MCF 10A (cell line): ENCODE results near the gene CPXM1. TPM values are rescaled to one million over a fixed set of nuclear protein-coding genes. Genes with fewer than 3 reads are reported as not detected.

ENCODE experiments used
- BruUV-seq: library from RNA; stranded (reverse); fragments of 400-500 nt; replicated peaks from 2 replicates; lab custom pipeline; 2021; lab: Mats Ljungman, UMichigan
- CTCF ChIA-PET: fragments of 300-600 bp; sonication (Branson Sonifier 250); formaldehyde crosslinking; extraction: SDS; loops from one replicate; lab custom pipeline; 2021; ENCODE audit warnings: antibody characterized with exemption, inconsistent platforms; lab: Yijun Ruan, JAX
- POLR2A ChIA-PET: fragments of 300-600, 350-650 bp; sonication (Branson Sonifier 250); formaldehyde crosslinking; extraction: SDS; loops from one replicate; lab custom pipeline; 2020; ENCODE audit warnings: antibody characterized with exemption, inconsistent platforms; lab: Yijun Ruan, JAX
- DNase-seq: peaks from one replicate; pipeline ENCODE4 v3.0.0-alpha.2; 2018; ENCODE audit not compliant: unreplicated experiment
- H3K27ac Mint-ChIP-seq: one replicate; pipeline ENCODE4 v1.8.0; 2022; ENCODE audit warnings: mild to moderate bottlenecking, low read depth, mixed read lengths; ENCODE audit not compliant: unreplicated experiment
- H3K27me3 Mint-ChIP-seq: one replicate; pipeline ENCODE4 v1.8.0; 2022; ENCODE audit warnings: mixed read lengths; ENCODE audit not compliant: insufficient read depth, unreplicated experiment
- H3K36me3 Mint-ChIP-seq: one replicate; pipeline ENCODE4 v1.8.0; 2022; ENCODE audit warnings: mild to moderate bottlenecking, moderate library complexity, mixed read lengths; ENCODE audit not compliant: insufficient read depth, unreplicated experiment
- H3K4me1 Mint-ChIP-seq: one replicate; pipeline ENCODE4 v1.8.0; 2022; ENCODE audit warnings: mixed read lengths; ENCODE audit not compliant: insufficient read depth, unreplicated experiment
- H3K4me3 Mint-ChIP-seq: one replicate; pipeline ENCODE4 v1.8.0; 2022; ENCODE audit warnings: mild to moderate bottlenecking, moderate library complexity, mixed read lengths; ENCODE audit not compliant: unreplicated experiment
- H3K9me3 Mint-ChIP-seq: one replicate; pipeline ENCODE4 v1.8.0; 2022; ENCODE audit warnings: mixed read lengths; ENCODE audit not compliant: unreplicated experiment
- intact Hi-C: fragments of 100-400 bp; cut with micrococcal nuclease; formaldehyde crosslinking; loops from 2 replicates; pipeline ENCODE4 v1.14.1; 2022
- total RNA-seq: library from RNA; stranded (reverse); gene quantifications from 2 replicates; pipeline ENCODE4 v1.2.3, GENCODE V29; 2022
- TF ChIP-seq, protein P1 (sequence below): fragments of 200-600 bp; IDR thresholded peaks from one replicate; pipeline ENCODE4 v1.8.0; 2022; ENCODE audit warnings: antibody characterized with exemption, mild to moderate bottlenecking; ENCODE audit not compliant: unreplicated experiment

Gene CPXM1
- total RNA-seq, 1 experiment from 2014 or later, result not detected

DNA sequence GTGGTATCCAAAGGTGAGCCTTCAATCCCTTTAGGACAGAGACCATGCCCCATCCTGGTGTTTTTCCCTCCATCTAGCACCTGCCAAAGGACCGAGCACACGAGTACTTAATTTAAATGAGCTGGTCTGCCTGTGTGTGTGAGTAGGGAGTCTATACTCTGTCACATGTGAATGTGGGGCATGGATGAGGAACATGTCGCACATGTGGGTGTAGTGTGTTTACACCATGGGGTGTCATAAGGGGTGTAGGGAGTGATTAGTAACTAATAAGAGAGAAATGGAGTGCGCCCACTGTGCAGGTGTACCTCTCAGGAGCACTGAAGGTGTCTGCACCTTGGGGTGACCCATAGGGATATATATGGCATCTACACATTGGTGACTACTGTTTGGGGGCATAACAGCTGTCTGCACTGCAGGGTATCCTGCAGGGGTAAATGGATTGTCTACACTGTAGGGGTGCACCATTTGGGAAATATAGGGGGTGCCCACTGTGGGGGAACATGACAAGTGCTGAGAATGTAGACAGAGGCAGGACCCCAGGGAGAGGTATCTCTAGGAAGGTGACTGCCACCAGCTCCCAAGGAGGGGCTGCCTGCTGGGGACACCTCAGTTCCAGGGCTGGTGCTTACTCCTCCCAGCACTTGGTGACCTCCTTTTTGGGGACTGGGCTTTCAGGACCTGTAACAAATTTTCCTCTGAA lies 54.3 kb downstream of the CPXM1 start:
- H3K27me3 Mint-ChIP-seq, result peaks cover 38% of the 10 kb centered on the region
- peaks cover 6% of the 10 kb centered on the region for H3K4me1 Mint-ChIP-seq
- DNase-seq, result no peak
- intact Hi-C loops, result no loop called here
- H3K9me3 Mint-ChIP-seq, result no peaks in the 10 kb centered on the region
- H3K4me3 Mint-ChIP-seq, result no peak overlapping the region
- TF ChIP-seq, protein P1, sequence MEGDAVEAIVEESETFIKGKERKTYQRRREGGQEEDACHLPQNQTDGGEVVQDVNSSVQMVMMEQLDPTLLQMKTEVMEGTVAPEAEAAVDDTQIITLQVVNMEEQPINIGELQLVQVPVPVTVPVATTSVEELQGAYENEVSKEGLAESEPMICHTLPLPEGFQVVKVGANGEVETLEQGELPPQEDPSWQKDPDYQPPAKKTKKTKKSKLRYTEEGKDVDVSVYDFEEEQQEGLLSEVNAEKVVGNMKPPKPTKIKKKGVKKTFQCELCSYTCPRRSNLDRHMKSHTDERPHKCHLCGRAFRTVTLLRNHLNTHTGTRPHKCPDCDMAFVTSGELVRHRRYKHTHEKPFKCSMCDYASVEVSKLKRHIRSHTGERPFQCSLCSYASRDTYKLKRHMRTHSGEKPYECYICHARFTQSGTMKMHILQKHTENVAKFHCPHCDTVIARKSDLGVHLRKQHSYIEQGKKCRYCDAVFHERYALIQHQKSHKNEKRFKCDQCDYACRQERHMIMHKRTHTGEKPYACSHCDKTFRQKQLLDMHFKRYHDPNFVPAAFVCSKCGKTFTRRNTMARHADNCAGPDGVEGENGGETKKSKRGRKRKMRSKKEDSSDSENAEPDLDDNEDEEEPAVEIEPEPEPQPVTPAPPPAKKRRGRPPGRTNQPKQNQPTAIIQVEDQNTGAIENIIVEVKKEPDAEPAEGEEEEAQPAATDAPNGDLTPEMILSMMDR, result no peak
- no TSS peak for BruUV-seq
- POLR2A ChIA-PET, result no interaction called here
- CTCF ChIA-PET, result no interaction called here
- H3K27ac Mint-ChIP-seq, result no peak overlapping the region
- H3K36me3 Mint-ChIP-seq, result no peaks in the 10 kb centered on the region

DNA sequence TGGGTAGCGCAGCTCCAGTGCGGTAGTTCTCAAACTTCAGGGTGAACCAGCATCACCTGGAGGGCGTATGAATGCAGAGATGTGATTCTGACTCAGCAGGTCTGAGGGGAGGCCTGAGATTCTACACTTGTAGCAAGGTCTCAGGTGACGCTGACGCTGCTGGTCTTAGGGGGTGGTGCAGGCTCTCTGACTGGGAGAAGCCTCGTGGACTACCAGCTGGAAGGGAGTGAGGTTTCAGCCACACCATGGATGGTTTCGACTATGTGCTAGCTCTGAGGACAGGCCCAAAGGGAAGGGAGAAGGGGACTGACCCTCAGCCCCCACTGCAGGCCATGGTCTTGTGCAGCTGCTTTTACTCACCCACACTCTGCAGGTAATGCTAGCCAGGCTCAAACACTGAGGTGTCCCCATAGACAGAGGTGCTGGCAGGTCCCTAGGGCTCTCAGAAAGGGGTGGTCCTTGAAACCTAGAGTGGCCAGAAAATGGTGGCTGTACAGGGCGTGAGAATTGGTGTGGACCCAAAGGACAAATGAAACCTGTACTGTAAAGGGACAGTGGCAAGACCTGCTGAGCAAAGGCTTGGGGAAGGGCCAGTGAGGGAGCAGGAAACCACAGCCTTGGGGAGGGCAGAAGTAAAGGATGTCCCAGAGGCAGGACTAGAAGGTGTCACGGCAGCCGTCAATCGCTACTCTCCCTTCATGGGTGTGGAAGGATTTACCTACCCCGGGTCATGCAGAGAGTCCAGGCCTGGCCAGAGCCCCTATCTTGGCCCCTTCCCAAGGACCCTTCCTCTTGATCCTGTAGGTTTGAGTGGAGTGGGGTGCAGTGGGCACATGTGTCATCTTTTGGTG lies 55.1 kb downstream of the CPXM1 start:
- DNase-seq, result no peak
- Mint-ChIP-seq H3K27me3 (peaks cover 38% of the 10 kb centered on the region), H3K4me3 (no peak overlapping the region), H3K27ac (no peak overlapping the region), H3K36me3 (no peaks in the 10 kb centered on the region), H3K9me3 (no peaks in the 10 kb centered on the region), H3K4me1 (no peaks in the 10 kb centered on the region)
- no TSS peak for BruUV-seq
- ChIA-PET CTCF (no interaction called here), POLR2A (no interaction called here)
- TF ChIP-seq, protein P1, result no peak
- intact Hi-C loops, result no loop called here

Other genes with a start within 250 kb of the CPXM1 start
- 228 and 340 TPM in 2 replicates for gene NOP56, start 148.0 kb downstream of the CPXM1 start, total RNA-seq
- 80.5 and 102 TPM in 2 replicates for gene IDH3B, start 136.4 kb downstream of the CPXM1 start, total RNA-seq
- not detected in 2 replicates for gene EBF4, start 107.8 kb downstream of the CPXM1 start, total RNA-seq
- not detected in 2 replicates for gene C20orf141, start 14.4 kb upstream of the CPXM1 start, total RNA-seq
- not detected in 2 replicates for gene TMEM239, start 15.7 kb upstream of the CPXM1 start, total RNA-seq
- gene PCED1A, start 40.0 kb upstream of the CPXM1 start, total RNA-seq, result 42.1 and 46.4 TPM in 2 replicates
- 32.1 and 32.6 TPM in 2 replicates for gene VPS16, start 40.1 kb upstream of the CPXM1 start, total RNA-seq
- gene PTPRA, start 72.9 kb upstream of the CPXM1 start, total RNA-seq, result 29.3 TPM in 2 replicates
- 0.88 and 1.0 TPM in 2 replicates for gene GNRH2, start 243.0 kb upstream of the CPXM1 start, total RNA-seq
- gene MRPS26, start 245.4 kb upstream of the CPXM1 start, total RNA-seq, result 62.6 and 68.4 TPM in 2 replicates